ENCODE results near the gene NPW.

The NPW gene

GRCh38 chr16:2019518-2019920, at the start of gene NPW:
Gene NPW (plus strand): TSS chr16:2019785.
- peak; percentile 47 for DNase-seq

GRCh38 chr16:1971796-1972489, 47.6 kb upstream of the NPW start, which contains the start of gene TBL3:
Gene TBL3 (plus strand): TSS chr16:1972053. CDS start chr16:1972165, 112 bp downstream.
- DNase-seq = peak; percentile 91

- DNase-seq = no peak
Observed at GRCh38 chr16:1972490-1972877, 47.1 kb upstream of the NPW start.

GRCh38 chr16:1973461-1974156, 46.0 kb upstream of the NPW start:
- no peak for DNase-seq

GRCh38 chr16:1974157-1975070, 45.2 kb upstream of the NPW start:
- DNase-seq = no peak

GRCh38 chr16:1975432-1976215, 44.0 kb upstream of the NPW start:
- no peak for DNase-seq

- DNase-seq = no peak
Observed at GRCh38 chr16:1976216-1976520, 43.4 kb upstream of the NPW start.

GRCh38 chr16:1976951-1977874, 42.4 kb upstream of the NPW start:
- DNase-seq = no peak

GRCh38 chr16:1977875-1978268, 41.7 kb upstream of the NPW start:
- no peak for DNase-seq

GRCh38 chr16:1978476-1979120, 41.0 kb upstream of the NPW start:
- DNase-seq = no peak

- no peak for DNase-seq
Observed at GRCh38 chr16:1979271-1980029, 40.1 kb upstream of the NPW start.

GRCh38 chr16:1980030-1980769, 39.4 kb upstream of the NPW start:
- no peak for DNase-seq

GRCh38 chr16:1980770-1981087, 38.9 kb upstream of the NPW start:
- no peak for DNase-seq

GRCh38 chr16:1981398-1981836, 38.2 kb upstream of the NPW start, which contains the start of gene NOXO1:
Gene NOXO1 (minus strand): TSS chr16:1981469. CDS start chr16:1981179, 290 bp downstream.
- DNase-seq = no peak

GRCh38 chr16:1982013-1982433, 37.6 kb upstream of the NPW start:
- DNase-seq = peak; percentile 54

GRCh38 chr16:1982991-1983543, 36.5 kb upstream of the NPW start:
- DNase-seq = no peak

- DNase-seq = peak; percentile 85
Observed at GRCh38 chr16:1983544-1984346, 35.8 kb upstream of the NPW start, which contains the start of gene GFER. Gene GFER (plus strand): TSS chr16:1984193. CDS start chr16:1984219, 26 bp downstream.
